NCI-H2196 (cell line): ENCODE measurements around the gene RELCH.

Experiments
- DNase-seq: peaks from one replicate; lab custom pipeline; 2025; ENCODE audit not compliant: unreplicated experiment; lab: John Stamatoyannopoulos, UW

The RELCH gene

GRCh38 chr18:62318228-62319180 lies 131.4 kb downstream of the RELCH start:
- DNase-seq: no peak

- no peak for DNase-seq
Observed at GRCh38 chr18:62321201-62321600, 134.1 kb downstream of the RELCH start.

- no peak for DNase-seq
Observed at GRCh38 chr18:62323483-62324180, 136.6 kb downstream of the RELCH start.

- DNase-seq: no peak
Observed at GRCh38 chr18:62324181-62324828, 137.2 kb downstream of the RELCH start.

- DNase-seq: peak; percentile 71
Observed at GRCh38 chr18:62324917-62325805, 138.1 kb downstream of the RELCH start, which contains the start of gene TNFRSF11A. TSS of gene TNFRSF11A (plus strand) at chr18:62325310. CDS start at chr18:62325353, 43 bp downstream.

GRCh38 chr18:62325806-62326645 lies 139.0 kb downstream of the RELCH start:
- no peak for DNase-seq

GRCh38 chr18:62326646-62327348 lies 139.7 kb downstream of the RELCH start:
- no peak for DNase-seq

- no peak for DNase-seq
Observed at GRCh38 chr18:62327977-62328376, 140.9 kb downstream of the RELCH start.

GRCh38 chr18:62328586-62329525 lies 141.8 kb downstream of the RELCH start:
- DNase-seq: no peak

- DNase-seq: no peak
Observed at GRCh38 chr18:62329691-62330454, 142.8 kb downstream of the RELCH start.

GRCh38 chr18:62330650-62331049 lies 143.6 kb downstream of the RELCH start:
- no peak for DNase-seq

GRCh38 chr18:62331581-62332356 lies 144.7 kb downstream of the RELCH start:
- no peak for DNase-seq

- no peak for DNase-seq
Observed at GRCh38 chr18:62332431-62332830, 145.4 kb downstream of the RELCH start.

GRCh38 chr18:62332964-62333695 lies 146.1 kb downstream of the RELCH start:
- no peak for DNase-seq

- no peak for DNase-seq
Observed at GRCh38 chr18:62334120-62334519, 147.1 kb downstream of the RELCH start.

GRCh38 chr18:62335494-62335893 lies 148.4 kb downstream of the RELCH start:
- DNase-seq: no peak
